Esophagus muscularis mucosa (tissue), 4 donors: ENCODE data around the gene RPP25L. TPM values are rescaled to one million over a fixed set of nuclear protein-coding genes. Genes with fewer than 3 reads are reported as not detected.
A peak's percentile ranks its signal among the peaks of the same experiment; 100 is the strongest.

Source experiments
- DNase-seq: peaks from one replicate; pipeline ENCODE4 v3.0.0-alpha.2; 2017; ENCODE audit errors: extremely low spot score
- H3K27ac ChIP-seq, 4 donors: fragments of 200-600 bp; sonication (generic); replicated peaks in 1 of 4; 1 replicate in 3 of 4; 2 replicates in 1 of 4; pipeline ENCODE4 v1.5.1; 2016 to 2019; ENCODE audit warnings: mild to moderate bottlenecking in 1 of 4
- H3K27me3 ChIP-seq, 4 donors: fragments of 200-600 bp; sonication (generic); one replicate each; pipeline versions ENCODE4 v1.5.1 to v1.6.0; 2016 to 2019
- H3K36me3 ChIP-seq, 4 donors: fragments of 200-600 bp; sonication (generic); one replicate each; pipeline ENCODE4 v1.5.1; 2016 to 2019
- H3K4me1 ChIP-seq, 4 donors: fragments of 200-600 bp; sonication (generic); one replicate each; pipeline ENCODE4 v1.5.1; 2016 to 2019
- H3K4me3 ChIP-seq, 4 donors: fragments of 200-600 bp; sonication (generic); 1 replicate in 2 of 4; 2 replicates in 2 of 4; pipeline ENCODE4 v1.5.1; 2016 to 2019; ENCODE audit warnings: mild to moderate bottlenecking in 4 of 4, moderate library complexity in 1 of 4
- H3K9me3 ChIP-seq, 4 donors: fragments of 200-600 bp; sonication (generic); 1 replicate in 3 of 4; 2 replicates in 1 of 4; pipeline ENCODE4 v1.5.1; 2016 to 2019
- CTCF ChIP-seq, 3 experiments: fragments of 200-600 bp in 2 of 3; fragments of 450-650 bp in 1 of 3; sonication (generic) in 2 of 3; IDR thresholded peaks; one replicate each; pipeline ENCODE4 v1.5.1; 2017 to 2019; ENCODE audit warnings: antibody characterized with exemption in 3 of 3, mild to moderate bottlenecking in 2 of 3, moderate library complexity in 1 of 3
- EP300 ChIP-seq: sonication (generic); formaldehyde crosslinking; IDR thresholded peaks from one replicate; pipeline ENCODE4 v1.6.1; 2017; ENCODE audit warnings: antibody characterized with exemption
- POLR2A ChIP-seq: fragments of 450-650 bp; IDR thresholded peaks from one replicate; pipeline ENCODE4 v1.6.1; 2017; ENCODE audit warnings: antibody characterized with exemption, moderate library complexity, mild to moderate bottlenecking, low read depth
- POLR2AphosphoS5 ChIP-seq, 2 donors: sonication (generic); formaldehyde crosslinking; IDR thresholded peaks; one replicate each; pipeline ENCODE4 v1.6.1; 2017; ENCODE audit warnings: antibody characterized with exemption in 2 of 2
- WGBS: methylation state at CpG from one replicate; pipeline ENCODE4 v1.1.5; 2018; 5-methylcytosine and 5-hydroxymethylcytosine counted together
- intact Hi-C: fragments of 100-400 bp; cut with DNase I; formaldehyde crosslinking; loops from one replicate; pipeline ENCODE4 v1.15.1; 2023
- total RNA-seq, 4 donors: library from RNA; depleted of rRNA; stranded (reverse); fragments of >200 nt; gene quantifications; one replicate each; pipeline versions ENCODE4 v1.1.0 to v1.2.1, GENCODE V29; 2016

The RPP25L gene
- total RNA-seq, 4 donors from 2014 or later, result 11.6 to 26.7 (median 20.2) TPM

- H3K4me3 ChIP-seq, result no peak overlapping the region
- DNase-seq, result no peak
- no peak overlapping the region for H3K27ac ChIP-seq
- no peaks in the 10 kb centered on the region for H3K27me3 ChIP-seq
- no peaks in the 10 kb centered on the region for H3K9me3 ChIP-seq
- intact Hi-C loops, result loop anchor here (10.0 kb wide), 1 partner anchor 266 kb away; no protein-coding TSS in a partner anchor
- H3K4me1 ChIP-seq, result peaks cover 0 to 7% (median 0%) of the 10 kb centered on the region in 4 donors
- TF ChIP-seq POLR2AphosphoS5 (IDR thresholded peaks at IDR 0.05) (no peak), CTCF (IDR thresholded peaks at IDR 0.05) (no peak), EP300 (no peak), POLR2A (no peak)
- WGBS, result 0% methylated on average over 1 of the region's 1 CpG
- no peaks in the 10 kb centered on the region for H3K36me3 ChIP-seq
Measured at GRCh38 chr9:34600908-34601307, 11.0 kb downstream of the RPP25L start.

DNA sequence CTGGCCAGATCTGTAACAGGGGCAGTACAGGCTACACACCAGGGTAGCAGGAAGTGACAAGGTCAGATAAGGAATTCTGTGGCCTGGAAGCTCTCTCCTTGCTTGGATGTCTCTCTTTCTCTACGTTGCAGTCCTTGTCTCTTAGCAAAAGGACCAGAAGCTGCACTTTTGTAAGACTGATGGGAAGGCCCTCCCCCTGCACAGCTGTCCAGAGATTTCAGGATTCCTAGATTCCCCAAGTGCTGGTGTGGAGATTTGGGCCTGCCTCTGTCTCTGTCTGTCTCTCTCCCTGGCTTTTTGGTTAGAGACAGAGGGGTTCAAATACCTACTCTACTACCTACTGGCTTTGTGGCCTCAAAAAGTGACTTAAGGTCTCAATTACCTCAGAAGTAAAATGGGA, 12.4 kb downstream of the RPP25L start:
- H3K9me3 ChIP-seq, result no peaks in the 10 kb centered on the region
- no peaks in the 10 kb centered on the region for H3K36me3 ChIP-seq
- H3K4me3 ChIP-seq, result no peak overlapping the region
- DNase-seq, result no peak
- peaks cover 0 to 8% (median under 1%) of the 10 kb centered on the region in 4 donors for H3K4me1 ChIP-seq
- TF ChIP-seq EP300 (no peak), POLR2A (no peak), CTCF (IDR thresholded peaks at IDR 0.05) (no peak), POLR2AphosphoS5 (IDR thresholded peaks at IDR 0.05) (no peak)
- intact Hi-C loops, result loop anchor here (10.0 kb wide), 2 partner anchors 55 to 165 kb away; partner anchors contain the start of gene IL11RA
- H3K27me3 ChIP-seq, result peaks cover 0 to under 1% (median 0%) of the 10 kb centered on the region in 4 donors
- H3K27ac ChIP-seq, result no peak overlapping the region
- WGBS, result 67% methylated on average over 1 of the region's 1 CpG

DNA sequence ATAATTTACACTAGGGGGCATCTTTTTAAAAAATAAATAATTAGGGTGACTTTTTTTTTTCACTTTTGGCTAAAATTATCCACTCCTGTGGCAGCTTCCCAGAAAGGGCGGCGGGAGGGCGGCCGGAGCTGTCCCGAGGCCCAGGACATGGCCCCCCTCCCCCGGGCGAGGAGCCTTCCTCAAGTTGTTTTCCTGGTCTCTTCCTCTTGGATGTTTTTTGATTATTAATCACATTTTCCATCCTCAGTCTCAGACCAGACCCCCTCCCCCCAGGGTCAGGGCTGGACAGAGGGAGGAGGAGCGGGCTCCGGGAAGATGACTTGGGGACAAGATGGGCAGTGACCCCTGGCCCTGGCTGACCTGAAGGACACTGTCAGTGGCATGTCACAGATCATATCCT, 17.7 kb downstream of the RPP25L start:
- DNase-seq, result no peak
- Histone ChIP-seq H3K9me3 (no peaks in the 10 kb centered on the region), H3K4me3 (no peak overlapping the region), H3K4me1 (peaks cover 31 to 54% (median 51%) of the 10 kb centered on the region in 4 donors), H3K36me3 (no peaks in the 10 kb centered on the region), H3K27me3 (peaks cover 0 to 50% (median 5%) of the 10 kb centered on the region in 4 donors), H3K27ac (peak overlapping the region; percentile 28 to 72 (median 48))
- WGBS, result 60% methylated on average over 9 of the region's 9 CpGs
- TF ChIP-seq EP300 (no peak), POLR2AphosphoS5 (IDR thresholded peaks at IDR 0.05) (no peak), CTCF (IDR thresholded peaks at IDR 0.05) (no peak), POLR2A (no peak)
- intact Hi-C loops, result loop anchor here (10.0 kb wide), 2 partner anchors 61 to 159 kb away; partner anchors contain the start of gene IL11RA

DNA sequence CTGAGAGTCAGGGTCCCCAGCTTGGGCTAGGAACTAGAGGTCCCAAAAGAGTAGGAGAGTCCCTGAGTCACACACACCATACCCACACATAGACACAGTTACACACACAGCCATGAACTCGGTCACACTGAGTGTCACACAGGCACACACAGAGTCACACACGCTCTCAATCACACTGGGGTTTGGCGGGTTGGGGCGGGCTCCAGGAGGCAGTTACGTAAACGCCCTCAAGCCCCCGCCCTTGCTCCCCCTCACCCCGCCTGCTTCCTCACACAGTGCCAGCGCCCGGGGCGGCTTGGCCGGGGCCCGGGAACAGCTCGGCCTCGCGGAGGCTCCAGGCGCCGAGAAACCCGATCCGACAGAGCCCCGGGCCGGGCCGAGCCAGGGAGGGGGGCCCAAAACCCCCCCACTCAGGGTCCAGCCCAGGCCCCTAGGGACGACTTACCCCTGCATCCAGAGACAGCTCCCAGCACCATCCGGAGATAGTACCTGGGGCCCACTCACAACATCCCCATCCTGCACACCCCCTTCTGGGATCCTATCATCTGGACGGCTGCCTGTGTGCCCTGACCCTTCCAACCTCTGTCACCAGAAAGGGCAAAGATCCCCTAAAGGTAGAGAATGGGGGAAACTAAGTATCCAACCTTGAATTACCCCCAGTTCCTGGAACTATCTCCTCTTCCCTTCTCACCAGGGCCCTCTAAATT, 18.8 kb downstream of the RPP25L start:
- H3K27ac ChIP-seq, result peak overlapping the region; percentile 15 to 72 (median 48)
- peaks cover 39 to 63% (median 60%) of the 10 kb centered on the region in 4 donors for H3K4me1 ChIP-seq

More for the DNA sequence above, 18.8 kb downstream of the RPP25L start:
- Histone ChIP-seq H3K9me3 (no peaks in the 10 kb centered on the region), H3K27me3 (peaks cover 4 to 61% (median 15%) of the 10 kb centered on the region in 4 donors), H3K36me3 (no peaks in the 10 kb centered on the region), H3K4me3 (peak overlapping the region in 3 of 4 donors; percentile 13 to 30 (median 22))
- intact Hi-C loops, result loop anchor here (10.0 kb wide), 2 partner anchors 62 to 158 kb away; partner anchors contain the start of gene IL11RA
- TF ChIP-seq CTCF (IDR thresholded peaks at IDR 0.05), result no peak
- TF ChIP-seq POLR2A, result no peak
- no peak for TF ChIP-seq POLR2AphosphoS5 (IDR thresholded peaks at IDR 0.05)
- 27% methylated on average over 3 of the region's 26 CpGs for WGBS
- no peak for DNase-seq
